LNCAP (cell line): ENCODE measurements around the gene SCN8A.

ENCODE experiments used
- TF ChIP-seq, protein P1 (sequence below): fragments of 450-650 bp; IDR thresholded peaks from 2 replicates; pipeline ENCODE4 v1.5.1; 2017; ENCODE audit warnings: mild to moderate bottlenecking

The SCN8A gene

DNA sequence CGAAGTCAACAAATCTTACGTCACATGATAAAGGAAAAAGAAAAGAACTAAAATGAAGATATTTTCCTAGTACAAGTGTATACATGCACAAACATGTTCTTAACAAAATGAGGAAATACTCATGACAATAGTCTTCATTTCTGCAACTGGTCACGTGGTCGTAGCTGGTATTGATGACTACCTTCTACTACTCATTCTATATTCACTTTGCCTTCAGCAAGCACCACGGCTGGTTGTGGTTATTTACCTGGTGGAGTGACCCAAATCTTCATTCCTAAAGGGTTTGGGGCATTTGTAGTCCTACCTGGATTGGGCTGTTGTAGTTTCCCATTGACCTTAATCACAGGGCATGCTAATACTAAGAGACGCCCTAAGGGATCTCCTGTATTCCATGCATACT lies 206.3 kb downstream of the SCN8A start:
- TF ChIP-seq, protein P1, sequence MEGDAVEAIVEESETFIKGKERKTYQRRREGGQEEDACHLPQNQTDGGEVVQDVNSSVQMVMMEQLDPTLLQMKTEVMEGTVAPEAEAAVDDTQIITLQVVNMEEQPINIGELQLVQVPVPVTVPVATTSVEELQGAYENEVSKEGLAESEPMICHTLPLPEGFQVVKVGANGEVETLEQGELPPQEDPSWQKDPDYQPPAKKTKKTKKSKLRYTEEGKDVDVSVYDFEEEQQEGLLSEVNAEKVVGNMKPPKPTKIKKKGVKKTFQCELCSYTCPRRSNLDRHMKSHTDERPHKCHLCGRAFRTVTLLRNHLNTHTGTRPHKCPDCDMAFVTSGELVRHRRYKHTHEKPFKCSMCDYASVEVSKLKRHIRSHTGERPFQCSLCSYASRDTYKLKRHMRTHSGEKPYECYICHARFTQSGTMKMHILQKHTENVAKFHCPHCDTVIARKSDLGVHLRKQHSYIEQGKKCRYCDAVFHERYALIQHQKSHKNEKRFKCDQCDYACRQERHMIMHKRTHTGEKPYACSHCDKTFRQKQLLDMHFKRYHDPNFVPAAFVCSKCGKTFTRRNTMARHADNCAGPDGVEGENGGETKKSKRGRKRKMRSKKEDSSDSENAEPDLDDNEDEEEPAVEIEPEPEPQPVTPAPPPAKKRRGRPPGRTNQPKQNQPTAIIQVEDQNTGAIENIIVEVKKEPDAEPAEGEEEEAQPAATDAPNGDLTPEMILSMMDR: no peak

DNA sequence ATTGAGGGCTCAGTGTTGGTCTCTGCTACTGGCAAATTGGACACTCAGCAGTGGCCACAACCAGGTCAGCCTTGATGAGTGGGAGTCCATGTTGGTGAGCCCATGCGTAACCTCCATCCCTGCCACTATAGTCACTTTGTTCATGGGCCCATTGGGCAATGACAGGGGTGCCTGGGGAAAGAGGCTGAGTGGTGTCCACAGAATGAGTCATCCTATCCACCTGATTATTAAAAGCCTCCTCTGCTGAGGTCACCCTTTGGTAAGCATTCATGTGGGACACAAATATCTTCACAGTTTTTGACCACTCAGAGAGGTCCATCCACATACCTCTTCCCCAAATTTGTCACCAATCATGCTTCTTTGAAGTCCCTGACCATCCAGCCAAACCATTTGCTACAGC lies 207.5 kb downstream of the SCN8A start:
- TF ChIP-seq, protein P1: no peak

DNA sequence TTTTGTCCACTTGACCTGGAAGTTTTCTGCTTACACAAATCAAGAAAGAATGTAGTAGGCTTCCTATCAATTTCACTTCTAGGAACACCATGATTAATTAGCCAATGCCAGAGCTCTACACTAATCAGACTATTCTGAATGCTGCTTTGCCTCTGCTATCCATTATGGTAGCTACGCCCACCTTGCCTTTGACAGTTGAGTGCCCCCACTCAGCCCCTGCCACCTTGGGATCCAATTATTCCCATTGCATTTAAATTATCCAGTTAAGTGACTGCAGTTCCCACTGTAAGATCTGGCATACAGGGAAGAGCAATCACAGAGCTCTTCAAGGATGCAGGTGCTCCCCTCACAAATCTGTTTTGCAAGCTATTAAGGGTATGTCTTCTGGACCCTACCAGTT lies 210.0 kb downstream of the SCN8A start:
- TF ChIP-seq, protein P1: no peak

DNA sequence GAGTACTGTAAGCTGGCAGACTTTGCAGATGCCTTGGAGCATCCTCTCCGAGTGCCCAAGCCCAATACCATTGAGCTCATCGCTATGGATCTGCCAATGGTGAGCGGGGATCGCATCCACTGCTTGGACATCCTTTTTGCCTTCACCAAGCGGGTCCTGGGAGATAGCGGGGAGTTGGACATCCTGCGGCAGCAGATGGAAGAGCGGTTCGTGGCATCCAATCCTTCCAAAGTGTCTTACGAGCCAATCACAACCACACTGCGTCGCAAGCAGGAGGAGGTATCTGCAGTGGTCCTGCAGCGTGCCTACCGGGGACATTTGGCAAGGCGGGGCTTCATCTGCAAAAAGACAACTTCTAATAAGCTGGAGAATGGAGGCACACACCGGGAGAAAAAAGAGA lies 215.9 kb downstream of the SCN8A start:
- TF ChIP-seq, protein P1: no peak

DNA sequence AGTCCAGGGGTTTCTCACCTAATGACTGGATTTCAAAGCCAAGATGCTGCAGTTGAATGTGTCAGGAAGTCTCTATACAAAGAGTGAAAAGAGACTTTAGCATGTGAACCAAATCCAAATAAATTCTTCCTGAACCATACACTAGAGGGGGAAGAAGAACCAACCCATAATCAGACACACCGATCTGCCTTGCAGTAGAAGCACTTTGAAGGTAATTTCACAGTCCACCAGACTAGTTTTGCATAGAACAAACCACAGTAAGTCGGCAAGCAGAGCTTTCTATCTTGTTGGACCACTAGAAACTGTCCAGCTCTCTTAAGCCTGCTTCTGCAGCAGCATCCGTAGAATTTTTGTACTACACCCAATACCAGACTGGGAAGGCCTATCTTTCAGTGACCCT lies 218.2 kb downstream of the SCN8A start:
- TF ChIP-seq, protein P1: no peak

DNA sequence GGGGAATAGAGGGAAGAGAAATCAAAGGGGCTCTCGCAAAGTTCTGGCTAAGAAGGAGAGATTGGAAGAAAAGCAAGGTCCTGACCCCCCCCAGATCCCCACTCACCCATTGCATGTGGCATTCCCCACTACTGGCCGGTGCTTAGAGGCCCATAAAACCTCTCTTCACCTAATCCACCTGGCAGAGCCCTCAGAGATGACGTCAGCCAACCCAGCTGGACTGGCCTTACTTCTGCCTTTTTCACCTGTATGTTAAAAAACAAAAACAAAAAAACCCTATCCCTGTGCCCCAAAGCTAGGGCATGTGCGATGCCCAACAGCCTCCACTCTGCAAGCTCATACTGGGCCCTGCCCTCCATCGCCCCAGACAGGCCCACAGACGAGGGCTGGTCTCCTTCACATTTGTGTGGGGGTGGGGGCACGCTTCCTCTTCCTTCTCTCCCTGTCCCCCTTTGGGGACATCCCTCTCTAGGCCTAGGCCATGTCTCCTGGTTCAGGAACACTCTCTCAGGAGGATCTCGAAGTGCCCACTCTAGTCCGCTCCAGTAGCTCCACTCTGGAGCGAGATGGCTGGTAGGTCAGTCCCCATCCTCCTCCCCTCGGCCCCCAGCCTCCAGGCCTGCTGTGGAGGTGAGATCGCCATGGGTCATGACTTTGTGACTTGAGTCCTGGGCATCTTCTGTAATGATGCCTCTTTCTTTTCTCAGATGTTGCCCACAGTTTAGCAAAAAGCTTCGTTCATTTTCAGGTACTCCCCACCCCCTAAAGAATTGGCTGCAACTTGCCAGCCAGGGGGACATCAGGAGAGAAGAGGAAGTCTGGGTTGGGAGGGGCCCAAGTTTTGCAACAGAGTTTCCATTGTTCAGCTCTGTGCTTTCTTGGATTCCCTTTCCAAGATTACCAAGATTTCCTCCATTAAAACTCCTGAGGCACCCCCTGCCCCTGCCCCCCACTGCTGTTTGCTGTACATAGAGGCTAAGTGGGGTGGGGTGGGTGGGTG lies 220.5 kb downstream of the SCN8A start:
- TF ChIP-seq, protein P1: no peak

DNA sequence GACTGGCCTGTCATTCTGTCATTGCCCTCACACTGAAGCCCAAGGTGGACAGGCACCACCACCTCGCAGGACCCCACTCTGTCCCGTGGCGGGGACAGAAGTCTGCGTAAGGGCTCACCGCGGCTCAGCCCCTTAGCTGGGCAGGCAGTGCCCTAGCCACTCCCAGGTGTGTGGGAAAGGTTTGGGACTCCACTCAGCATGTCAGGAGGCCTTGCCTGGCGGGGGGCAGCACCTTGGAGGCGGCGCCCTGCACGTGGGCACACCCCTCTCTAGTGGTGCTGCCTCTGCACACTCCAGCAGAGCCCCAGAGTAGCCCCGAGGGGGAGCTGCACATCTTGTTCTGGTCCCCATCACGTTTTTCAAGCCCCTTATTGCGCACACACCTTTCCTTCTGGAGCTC lies 221.8 kb downstream of the SCN8A start:
- TF ChIP-seq, protein P1: no peak
